ENCODE measurements around the gene GALNT17.

The GALNT17 gene

GRCh38 chr7:71184609-71185008, 52.7 kb downstream of the GALNT17 start:
- TF ChIP-seq CTCF (IDR thresholded peaks at IDR 0.05; ENCODE audit: control insufficient read depth, extremely low read depth, insufficient read depth), result no peak
- H3K4me3 ChIP-seq (ENCODE audit: low read depth, low read length), result no peak overlapping the region
- no peak for DNase-seq (ENCODE audit: low read depth)

GRCh38 chr7:71186535-71187057, 54.7 kb downstream of the GALNT17 start:
- H3K4me3 ChIP-seq (ENCODE audit: low read depth, low read length), result no peak overlapping the region
- no peak for DNase-seq (ENCODE audit: low read depth)
- TF ChIP-seq CTCF (IDR thresholded peaks at IDR 0.05; ENCODE audit: control insufficient read depth, extremely low read depth, insufficient read depth), result no peak

- no peak for TF ChIP-seq CTCF (IDR thresholded peaks at IDR 0.05; ENCODE audit: control insufficient read depth, extremely low read depth, insufficient read depth)
- no peak for DNase-seq (ENCODE audit: low read depth)
- H3K4me3 ChIP-seq (ENCODE audit: low read depth, low read length), result no peak overlapping the region
These were observed 59.8 kb downstream of the GALNT17 start for GRCh38 chr7:71191771-71192170.

GRCh38 chr7:71193099-71193810, 61.3 kb downstream of the GALNT17 start:
- no peak for TF ChIP-seq CTCF (IDR thresholded peaks at IDR 0.05; ENCODE audit: control insufficient read depth, extremely low read depth, insufficient read depth)
- H3K4me3 ChIP-seq (ENCODE audit: low read depth, low read length), result no peak overlapping the region
- DNase-seq (ENCODE audit: low read depth), result no peak

GRCh38 chr7:71198391-71198790, 66.4 kb downstream of the GALNT17 start:
- no peak for TF ChIP-seq CTCF (IDR thresholded peaks at IDR 0.05; ENCODE audit: control insufficient read depth, extremely low read depth, insufficient read depth)
- DNase-seq (ENCODE audit: low read depth), result no peak
- H3K4me3 ChIP-seq (ENCODE audit: low read depth, low read length), result no peak overlapping the region

GRCh38 chr7:71198887-71199286, 66.9 kb downstream of the GALNT17 start:
- H3K4me3 ChIP-seq (ENCODE audit: low read depth, low read length), result no peak overlapping the region
- TF ChIP-seq CTCF (IDR thresholded peaks at IDR 0.05; ENCODE audit: control insufficient read depth, extremely low read depth, insufficient read depth), result no peak
- no peak for DNase-seq (ENCODE audit: low read depth)

- no peak for TF ChIP-seq CTCF (IDR thresholded peaks at IDR 0.05; ENCODE audit: control insufficient read depth, extremely low read depth, insufficient read depth)
- DNase-seq (ENCODE audit: low read depth), result no peak
- H3K4me3 ChIP-seq (ENCODE audit: low read depth, low read length), result no peak overlapping the region
These were observed 74.2 kb downstream of the GALNT17 start for GRCh38 chr7:71206184-71206583.

All from LNCaP clone FGC (cell line).